A673 (cell line): ENCODE results near the gene PYCR2.

ENCODE experiments used
- CTCF ChIP-seq: fragments of 300-800, 200-600 bp; sonication (generic); conservative IDR thresholded peaks from 2 replicates; pipeline ENCODE4 v1.5.1; 2017; ENCODE audit warnings: low read depth, mild to moderate bottlenecking, antibody characterized with exemption, low read length, moderate library complexity, mixed read lengths
- EZH2 ChIP-seq: fragments of 200-600 bp; sonication (generic); IDR thresholded peaks from 2 replicates; pipeline ENCODE4 v1.6.1; 2017; ENCODE audit warnings: borderline replicate concordance, low read depth, mild to moderate bottlenecking, mixed read lengths, antibody characterized with exemption, low read length; ENCODE audit not compliant: poor library complexity, severe bottlenecking

DNA sequence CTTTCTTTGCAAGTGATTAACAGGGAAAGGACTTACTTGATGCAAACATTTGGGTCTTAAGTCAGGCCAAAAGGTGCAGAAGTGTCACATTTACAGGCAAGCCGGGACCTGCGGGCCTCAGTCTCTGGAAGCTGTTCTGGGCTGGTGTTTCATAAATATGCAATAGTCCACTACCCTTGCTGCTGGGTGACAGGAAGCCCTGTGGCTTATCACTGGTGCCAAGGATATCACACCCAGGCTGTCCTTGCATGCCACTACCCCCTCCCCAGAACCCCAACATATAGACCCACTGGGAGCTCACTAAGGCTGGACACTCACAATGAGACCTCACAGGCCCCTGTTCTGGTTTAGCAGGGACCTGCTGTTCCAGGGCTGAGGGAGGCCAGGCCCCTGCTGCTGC, 20.3 kb upstream of the PYCR2 start:
- TF ChIP-seq EZH2: no peak
- no peak for TF ChIP-seq CTCF
